ENCODE data around the gene SPECC1.

GRCh38 chr17:20179041-20179440, 169.9 kb downstream of the SPECC1 start:
- TF ChIP-seq EZH2 (IDR thresholded peaks at IDR 0.05; ENCODE audit: borderline replicate concordance, control insufficient read depth, low read depth, low read length) (no peak), POLR2A (IDR thresholded peaks at IDR 0.05; ENCODE audit: low read depth, low read length) (no peak), SP1 (IDR thresholded peaks at IDR 0.05; ENCODE audit: low read depth, low read length) (no peak), CBFB (IDR thresholded peaks at IDR 0.05; ENCODE audit: low read depth) (no peak)
